H9 (cell line): Measurements from ENCODE around the gene GPR143. TPM values are rescaled to one million over a fixed set of nuclear protein-coding genes. Genes with fewer than 3 reads are reported as not detected.

Experiments used
- DNase-seq: peaks from one replicate; pipeline ENCODE4 v3.0.0-alpha.2; 2017
- H2AFZ ChIP-seq: one replicate; pipeline ENCODE4 v1.6.1; 2013; ENCODE audit warnings: mild to moderate bottlenecking, low read length, control low read depth, moderate library complexity
- H2AK5ac ChIP-seq: 2 replicates; pipeline ENCODE4 v1.6.1; 2013; ENCODE audit warnings: low read length, control low read depth, mixed read lengths; ENCODE audit not compliant: insufficient read length
- H2BK120ac ChIP-seq: one replicate; pipeline ENCODE4 v1.6.1; 2013; ENCODE audit warnings: low read depth, mild to moderate bottlenecking, low read length, control low read depth, inconsistent platforms; ENCODE audit not compliant: poor library complexity, severe bottlenecking
- H2BK12ac ChIP-seq: 2 replicates; pipeline ENCODE4 v1.6.1; 2013; ENCODE audit warnings: low read length, control low read depth, mixed read lengths, low read depth; ENCODE audit not compliant: insufficient read length
- H2BK15ac ChIP-seq: 2 replicates; pipeline ENCODE4 v1.6.1; 2013; ENCODE audit warnings: low read depth, low read length, control low read depth
- H2BK20ac ChIP-seq: one replicate; pipeline ENCODE4 v1.6.1; 2013; ENCODE audit warnings: low read depth, mild to moderate bottlenecking, low read length, control low read depth, inconsistent platforms; ENCODE audit not compliant: poor library complexity, severe bottlenecking
- H2BK5ac ChIP-seq: 2 replicates; pipeline ENCODE4 v1.6.1; 2013; ENCODE audit warnings: low read length, control low read depth, mixed read lengths; ENCODE audit not compliant: insufficient read length
- H3K14ac ChIP-seq: 2 replicates; pipeline ENCODE4 v1.6.1; 2013; ENCODE audit warnings: low read length, control low read depth; ENCODE audit not compliant: insufficient read depth
- H3K18ac ChIP-seq: 2 replicates; pipeline ENCODE4 v1.6.1; 2013; ENCODE audit warnings: low read depth, mild to moderate bottlenecking, mixed read lengths, low read length, control low read depth; ENCODE audit not compliant: insufficient read length
- H3K23ac ChIP-seq: 2 replicates; pipeline ENCODE4 v1.6.1; 2013; ENCODE audit warnings: low read length, control low read depth, mixed read lengths, low read depth; ENCODE audit not compliant: insufficient read length
- H3K23me2 ChIP-seq: 2 replicates; pipeline ENCODE4 v1.6.1; 2013; ENCODE audit warnings: low read depth, mild to moderate bottlenecking, mixed read lengths, low read length, control low read depth; ENCODE audit not compliant: insufficient read length, poor library complexity, severe bottlenecking
- H3K27ac ChIP-seq: 2 replicates; pipeline ENCODE4 v1.5.1; 2013; ENCODE audit warnings: low read length, control low read depth, mixed read lengths, low read depth; ENCODE audit not compliant: insufficient read length
- H3K27me3 ChIP-seq: 2 replicates; pipeline ENCODE4 v1.6.1; 2013; ENCODE audit warnings: low read length, control low read depth, inconsistent platforms; ENCODE audit not compliant: insufficient read depth
- H3K4ac ChIP-seq: 2 replicates; pipeline ENCODE4 v1.6.1; 2013; ENCODE audit warnings: low read depth, mild to moderate bottlenecking, control low read depth, inconsistent platforms, low read length, moderate library complexity
- H3K4me1 ChIP-seq: 2 replicates; pipeline ENCODE4 v1.6.1; 2013; ENCODE audit warnings: low read length, control low read depth, inconsistent platforms; ENCODE audit not compliant: insufficient read depth
- H3K4me2 ChIP-seq: 2 replicates; pipeline ENCODE4 v1.6.1; 2013; ENCODE audit warnings: low read length, control low read depth, mixed read lengths; ENCODE audit not compliant: insufficient read length, insufficient read depth
- H3K56ac ChIP-seq: 2 replicates; pipeline ENCODE4 v1.6.1; 2013; ENCODE audit warnings: low read depth, mild to moderate bottlenecking, mixed read lengths, low read length, control low read depth; ENCODE audit not compliant: insufficient read length
- H3K79me1 ChIP-seq: 2 replicates; pipeline ENCODE4 v1.6.1; 2013; ENCODE audit warnings: low read depth, mild to moderate bottlenecking, moderate library complexity, low read length, control low read depth, inconsistent platforms; ENCODE audit not compliant: insufficient read depth, poor library complexity, severe bottlenecking
- H3K79me2 ChIP-seq: 2 replicates; pipeline ENCODE4 v1.6.1; 2013; ENCODE audit warnings: low read length, control low read depth, inconsistent platforms; ENCODE audit not compliant: insufficient read depth
- H3K9ac ChIP-seq: 2 replicates; pipeline ENCODE4 v1.6.1; 2013; ENCODE audit warnings: low read length, control low read depth, mixed read lengths; ENCODE audit not compliant: insufficient read length; ENCODE audit errors: extremely low read depth
- H3K9me3 ChIP-seq: one replicate; pipeline ENCODE4 v1.6.1; 2013; ENCODE audit warnings: low read depth, low read length, inconsistent platforms; ENCODE audit not compliant: control insufficient read depth
- H3T11ph ChIP-seq: one replicate; pipeline ENCODE4 v1.6.1; 2013; ENCODE audit warnings: mild to moderate bottlenecking, low read length, control low read depth, inconsistent platforms
- H4K20me1 ChIP-seq: one replicate; pipeline ENCODE4 v1.6.1; 2013; ENCODE audit not compliant: control insufficient read depth, insufficient read length, insufficient read depth
- H4K5ac ChIP-seq: 2 replicates; pipeline ENCODE4 v1.6.1; 2013; ENCODE audit warnings: low read depth, mild to moderate bottlenecking, mixed read lengths, low read length, control low read depth; ENCODE audit not compliant: insufficient read length
- H4K8ac ChIP-seq: replicated peaks from 2 replicates; pipeline ENCODE4 v1.6.1; 2013; ENCODE audit warnings: low read length, control low read depth, mixed read lengths, low read depth; ENCODE audit not compliant: insufficient read length
- H4K91ac ChIP-seq: 2 replicates; pipeline ENCODE4 v1.6.1; 2013; ENCODE audit warnings: low read depth, mild to moderate bottlenecking, moderate library complexity, mixed read lengths, low read length, control low read depth; ENCODE audit not compliant: insufficient read length
- H3K27ac Mint-ChIP-seq, 3 experiments: 2 replicates in 2 of 3; 3 replicates in 1 of 3; pipeline ENCODE4 v1.8.0; 2020 to 2021; ENCODE audit warnings: mixed read lengths in 3 of 3, mild to moderate bottlenecking in 1 of 3, moderate library complexity in 1 of 3
- H3K27me3 Mint-ChIP-seq: 2 replicates; pipeline ENCODE4 v1.8.0; 2021; ENCODE audit warnings: low read depth, mild to moderate bottlenecking, moderate library complexity, mixed read lengths
- H3K36me3 Mint-ChIP-seq, 3 experiments: 2 replicates in 2 of 3; 3 replicates in 1 of 3; pipeline ENCODE4 v1.8.0; 2020 to 2021; ENCODE audit warnings: low read depth in 3 of 3, mixed read lengths in 3 of 3; ENCODE audit not compliant: insufficient read depth in 1 of 3
- H3K4me1 Mint-ChIP-seq, 2 experiments: 2 replicates each; pipeline ENCODE4 v1.8.0; 2020; ENCODE audit warnings: mixed read lengths in 2 of 2
- H3K4me3 Mint-ChIP-seq, 2 experiments: 2 replicates in 1 of 2; 3 replicates in 1 of 2; pipeline ENCODE4 v1.8.0; 2020 to 2021; ENCODE audit warnings: mild to moderate bottlenecking in 2 of 2, mixed read lengths in 2 of 2, moderate library complexity in 1 of 2
- H3K9me3 Mint-ChIP-seq, 2 experiments: 2 replicates in 1 of 2; 3 replicates in 1 of 2; pipeline ENCODE4 v1.8.0; 2020; ENCODE audit warnings: mild to moderate bottlenecking in 2 of 2, mixed read lengths in 2 of 2, moderate library complexity in 1 of 2
- WGBS: extraction: QIAGEN DNeasy Blood & Tissue Kit; methylation state at CpG from one replicate; pipeline ENCODE4 v1.1.7; 2013; ENCODE audit warnings: missing lambda C conversion rate, low lambda C conversion rate, mixed read lengths; ENCODE audit not compliant: insufficient read length; ENCODE audit errors: extremely low coverage; 5-methylcytosine and 5-hydroxymethylcytosine counted together
- total RNA-seq: library from RNA; stranded (reverse); gene quantifications from 2 replicates; pipeline ENCODE4 v1.2.1, GENCODE V29; 2021
- TF ChIP-seq, protein P1 (sequence below): fragments of 200-600 bp; sonication (generic); conservative IDR thresholded peaks from 3 replicates; pipeline ENCODE4 v1.8.0; 2021; ENCODE audit warnings: antibody characterized with exemption, mild to moderate bottlenecking

GPR143 gene
- total RNA-seq, 1 experiment from 2014 or later, result 7.1 TPM

DNA sequence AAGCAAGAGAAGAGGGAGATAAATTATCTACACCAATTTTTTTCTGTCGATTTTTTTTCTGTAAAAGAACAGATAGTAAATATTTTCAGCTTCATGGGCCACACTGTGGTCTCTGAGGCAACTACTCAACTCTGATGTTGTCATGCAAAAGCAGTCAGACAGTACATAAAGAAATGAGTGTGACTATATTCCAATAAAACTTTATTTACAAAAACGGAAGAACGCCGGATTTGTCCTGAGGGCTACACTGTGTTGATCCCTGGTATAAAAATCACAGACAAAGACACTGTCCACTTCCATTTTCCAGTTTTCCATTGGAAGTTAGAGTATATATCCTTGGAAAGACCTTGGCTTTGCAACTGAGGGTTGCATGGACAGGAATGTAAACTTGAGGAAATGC lies 18.0 kb downstream of the GPR143 start:
- Histone ChIP-seq H2BK20ac (no peak overlapping the region), H3K4me2 (no peak overlapping the region)

More for the DNA sequence above, 18.0 kb downstream of the GPR143 start:
- H3K4me3 Mint-ChIP-seq, result no peak overlapping the region
- H3K9me3 Mint-ChIP-seq, result peaks cover 13 to 41% of the 10 kb centered on the region in 2 experiments
- no peak overlapping the region for H2BK15ac ChIP-seq
- TF ChIP-seq, protein P1, sequence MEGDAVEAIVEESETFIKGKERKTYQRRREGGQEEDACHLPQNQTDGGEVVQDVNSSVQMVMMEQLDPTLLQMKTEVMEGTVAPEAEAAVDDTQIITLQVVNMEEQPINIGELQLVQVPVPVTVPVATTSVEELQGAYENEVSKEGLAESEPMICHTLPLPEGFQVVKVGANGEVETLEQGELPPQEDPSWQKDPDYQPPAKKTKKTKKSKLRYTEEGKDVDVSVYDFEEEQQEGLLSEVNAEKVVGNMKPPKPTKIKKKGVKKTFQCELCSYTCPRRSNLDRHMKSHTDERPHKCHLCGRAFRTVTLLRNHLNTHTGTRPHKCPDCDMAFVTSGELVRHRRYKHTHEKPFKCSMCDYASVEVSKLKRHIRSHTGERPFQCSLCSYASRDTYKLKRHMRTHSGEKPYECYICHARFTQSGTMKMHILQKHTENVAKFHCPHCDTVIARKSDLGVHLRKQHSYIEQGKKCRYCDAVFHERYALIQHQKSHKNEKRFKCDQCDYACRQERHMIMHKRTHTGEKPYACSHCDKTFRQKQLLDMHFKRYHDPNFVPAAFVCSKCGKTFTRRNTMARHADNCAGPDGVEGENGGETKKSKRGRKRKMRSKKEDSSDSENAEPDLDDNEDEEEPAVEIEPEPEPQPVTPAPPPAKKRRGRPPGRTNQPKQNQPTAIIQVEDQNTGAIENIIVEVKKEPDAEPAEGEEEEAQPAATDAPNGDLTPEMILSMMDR, result no peak
- H3K9me3 ChIP-seq, result no peaks in the 10 kb centered on the region
- no peaks in the 10 kb centered on the region for H3K27me3 ChIP-seq
- H3K23ac ChIP-seq, result no peak overlapping the region
- no peak overlapping the region for H3K56ac ChIP-seq
- H3K27ac Mint-ChIP-seq, result no peak overlapping the region
- H4K91ac ChIP-seq, result no peak overlapping the region
- no peak overlapping the region for H3K27ac ChIP-seq
- no peaks in the 10 kb centered on the region for H3K27me3 Mint-ChIP-seq
- H3K4me1 ChIP-seq, result 0 out of 2 replicates have a peak, but pooled peaks cover 2% of the 10 kb centered on the region
- peak overlapping the region; percentile 36 for H4K8ac ChIP-seq
- H3K23me2 ChIP-seq, result no peaks in the 10 kb centered on the region
- H4K5ac ChIP-seq, result no peak overlapping the region
- no peak overlapping the region for H3K14ac ChIP-seq
- no peak overlapping the region for H3K18ac ChIP-seq
- H3K79me1 ChIP-seq, result no peaks in the 10 kb centered on the region
- H3K4me1 Mint-ChIP-seq, result peaks cover 9 to 11% of the 10 kb centered on the region in 2 experiments
- H3K4ac ChIP-seq, result no peak overlapping the region
- no peaks in the 10 kb centered on the region for H4K20me1 ChIP-seq
- peaks cover 12 to 18% (median 13%) of the 10 kb centered on the region in 3 experiments for H3K36me3 Mint-ChIP-seq
- H3K79me2 ChIP-seq, result no peaks in the 10 kb centered on the region
- H2BK12ac ChIP-seq, result no peak overlapping the region
- no CpG with 5 or more reads among the region's 4 CpGs for WGBS
- H3K9ac ChIP-seq, result no peak overlapping the region
- no peak overlapping the region for H2AFZ ChIP-seq
- no peak for DNase-seq
- no peak overlapping the region for H3T11ph ChIP-seq
- H2AK5ac ChIP-seq, result no peak overlapping the region
- no peak overlapping the region for H2BK5ac ChIP-seq
- H2BK120ac ChIP-seq, result no peak overlapping the region
